22Rv1 (cell line): ENCODE results near the gene MTAP.

Experiments
- CTCF ChIP-seq: fragments of 450-650 bp; IDR thresholded peaks from 2 replicates; pipeline ENCODE4 v1.5.1; 2017; ENCODE audit warnings: mild to moderate bottlenecking
- ZFX ChIP-seq: fragments of 450-650 bp; IDR thresholded peaks from 2 replicates; pipeline ENCODE4 v1.6.1; 2017; ENCODE audit warnings: antibody characterized with exemption, borderline replicate concordance

DNA sequence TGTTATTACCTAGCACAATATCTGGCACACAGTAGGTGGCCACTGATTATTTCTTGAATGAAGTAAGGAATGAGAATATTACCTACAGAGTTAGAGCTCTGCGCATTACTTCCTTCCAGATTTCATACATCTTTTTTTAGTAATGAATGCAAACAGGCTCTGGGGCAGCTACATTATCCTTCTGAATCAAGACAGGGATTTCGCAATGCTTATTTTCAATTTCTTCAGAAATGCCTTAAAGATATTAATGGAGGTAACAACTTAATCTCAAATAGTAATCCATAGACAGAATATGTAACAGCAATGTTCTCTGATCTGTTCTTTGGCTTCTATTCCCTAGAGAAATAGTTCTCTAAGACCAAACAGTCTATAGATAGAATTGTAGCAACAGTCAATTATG is 159.1 kb downstream of the MTAP start:
- TF ChIP-seq CTCF (no peak), ZFX (no peak)
